DOHH2 (cell line): ENCODE measurements around the gene LDLRAD4.

ENCODE experiments used
- CTCF ChIP-seq: fragments of 200-600 bp; sonication (generic); IDR thresholded peaks from one replicate; pipeline ENCODE4 v1.5.1; 2014; ENCODE audit warnings: antibody characterized with exemption, mild to moderate bottlenecking, low read depth, low read length; ENCODE audit not compliant: poor library complexity, severe bottlenecking
- EZH2phosphoT487 ChIP-seq: fragments of 200-600 bp; sonication (generic); IDR thresholded peaks from 2 replicates; pipeline ENCODE4 v1.6.1; 2017; ENCODE audit warnings: borderline replicate concordance, mild to moderate bottlenecking, antibody characterized with exemption, low read length, moderate library complexity, mixed read lengths

DNA sequence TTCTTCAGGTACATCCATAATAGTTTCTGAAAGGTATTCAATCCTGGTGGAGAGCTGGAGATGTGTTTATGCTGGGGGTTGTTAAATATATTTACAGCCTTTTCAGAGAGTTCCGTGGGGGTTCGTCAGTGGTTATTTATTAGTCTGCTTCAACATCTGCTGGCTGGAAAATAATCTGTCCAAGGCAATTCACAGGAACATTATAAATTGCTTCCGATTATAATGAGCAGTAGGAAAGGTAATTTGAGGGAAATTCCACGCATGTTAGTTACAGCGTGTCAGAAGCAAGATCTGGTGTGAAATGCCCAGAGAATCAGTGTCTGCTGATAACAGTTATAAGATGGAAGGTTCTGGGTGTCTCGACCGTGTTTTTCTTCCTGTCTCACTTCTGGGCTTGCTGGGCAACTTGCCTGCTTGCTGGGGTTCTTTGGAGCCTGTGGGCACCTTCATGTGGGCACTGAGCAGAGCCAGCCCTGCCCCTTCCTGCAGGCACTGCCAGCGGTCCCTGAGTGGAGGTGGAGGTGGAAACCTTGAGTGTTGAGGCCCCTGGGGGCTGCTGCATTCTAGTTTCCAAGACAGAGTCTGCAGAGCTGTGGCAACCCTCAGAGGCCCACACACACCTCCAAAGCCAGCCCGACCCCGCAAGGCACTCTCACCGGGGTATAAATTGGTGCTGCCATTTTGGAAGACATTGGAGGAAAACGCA, 322.1 kb downstream of the LDLRAD4 start:
- TF ChIP-seq CTCF (no peak), EZH2phosphoT487 (no peak)
